ENCODE data around the gene TUBB3.
A peak's percentile ranks its signal among the peaks of the same experiment; 100 is the strongest.
"Not testable (repeated sequence)": the region's sequence is repeated elsewhere in the genome, so short reads cannot be mapped to it uniquely, and the experiment has no call there.

Gene TUBB3

DNA sequence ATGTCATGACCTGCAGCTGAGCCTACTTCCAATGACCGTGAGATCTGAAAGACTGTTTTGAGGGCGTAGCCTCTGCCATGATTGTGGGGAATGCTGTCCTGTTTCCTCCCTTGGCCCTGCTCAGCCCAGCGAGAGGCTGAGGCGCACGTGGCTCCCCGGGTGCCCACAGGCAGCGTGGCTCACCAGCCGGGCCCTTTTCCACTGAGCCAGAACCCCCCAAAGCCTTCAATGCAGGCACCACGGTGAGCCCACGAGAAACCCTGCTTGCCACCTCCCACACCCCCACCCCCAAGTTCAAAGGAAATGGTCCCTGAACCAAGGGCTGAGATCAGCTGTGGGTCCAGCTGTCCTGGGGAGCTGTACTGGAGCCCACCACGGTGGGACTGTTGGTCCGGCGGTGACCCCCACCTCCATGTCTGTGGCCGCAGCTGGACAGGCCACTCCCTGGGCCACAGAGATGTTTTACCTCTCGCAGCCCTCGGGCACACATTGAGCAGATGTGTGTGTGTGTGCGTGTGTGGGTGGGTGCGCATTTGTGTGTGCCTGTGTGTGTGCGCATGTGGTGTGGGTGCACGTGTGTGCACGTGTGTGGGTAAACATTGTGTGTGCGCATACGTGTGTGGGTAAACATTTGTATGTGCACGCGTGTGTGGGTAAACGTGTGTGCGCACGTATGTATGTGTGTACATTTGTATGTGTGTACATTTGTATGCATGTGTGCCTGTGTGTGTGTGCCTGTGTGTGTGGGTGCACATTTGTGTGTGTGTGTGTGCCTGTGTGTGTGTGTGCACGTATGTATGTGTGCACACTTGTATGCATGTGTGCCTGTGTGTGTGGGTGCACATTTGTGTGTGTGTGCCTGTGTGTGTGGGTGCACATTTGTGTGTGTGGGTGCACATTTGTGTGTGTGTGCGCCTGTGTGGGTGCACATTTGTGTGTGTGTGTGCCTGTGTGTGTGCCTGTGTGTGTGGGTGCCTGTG lies 9.4 kb upstream of the TUBB3 start:
- DNase-seq, result peak in 1 of 2 donors; percentile 62
- Histone ChIP-seq H3K27me3 (peaks cover 0 to 7% of the 10 kb centered on the region in 2 donors), H3K4me1 (peaks cover 0 to 21% (median 13%) of the 10 kb centered on the region in 4 donors), H3K9me3 (no peaks in the 10 kb centered on the region), H3K4me3 (no peak overlapping the region), H3K27ac (no peak overlapping the region), H3K36me3 (peaks cover 10 to 47% (median 32%) of the 10 kb centered on the region in 3 donors)
- intact Hi-C loops (cut with DNase I; ENCODE audit: low total_unique reads), result no loop called here
- TF ChIP-seq, protein P1, sequence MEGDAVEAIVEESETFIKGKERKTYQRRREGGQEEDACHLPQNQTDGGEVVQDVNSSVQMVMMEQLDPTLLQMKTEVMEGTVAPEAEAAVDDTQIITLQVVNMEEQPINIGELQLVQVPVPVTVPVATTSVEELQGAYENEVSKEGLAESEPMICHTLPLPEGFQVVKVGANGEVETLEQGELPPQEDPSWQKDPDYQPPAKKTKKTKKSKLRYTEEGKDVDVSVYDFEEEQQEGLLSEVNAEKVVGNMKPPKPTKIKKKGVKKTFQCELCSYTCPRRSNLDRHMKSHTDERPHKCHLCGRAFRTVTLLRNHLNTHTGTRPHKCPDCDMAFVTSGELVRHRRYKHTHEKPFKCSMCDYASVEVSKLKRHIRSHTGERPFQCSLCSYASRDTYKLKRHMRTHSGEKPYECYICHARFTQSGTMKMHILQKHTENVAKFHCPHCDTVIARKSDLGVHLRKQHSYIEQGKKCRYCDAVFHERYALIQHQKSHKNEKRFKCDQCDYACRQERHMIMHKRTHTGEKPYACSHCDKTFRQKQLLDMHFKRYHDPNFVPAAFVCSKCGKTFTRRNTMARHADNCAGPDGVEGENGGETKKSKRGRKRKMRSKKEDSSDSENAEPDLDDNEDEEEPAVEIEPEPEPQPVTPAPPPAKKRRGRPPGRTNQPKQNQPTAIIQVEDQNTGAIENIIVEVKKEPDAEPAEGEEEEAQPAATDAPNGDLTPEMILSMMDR (IDR thresholded peaks at IDR 0.05), result no peak

DNA sequence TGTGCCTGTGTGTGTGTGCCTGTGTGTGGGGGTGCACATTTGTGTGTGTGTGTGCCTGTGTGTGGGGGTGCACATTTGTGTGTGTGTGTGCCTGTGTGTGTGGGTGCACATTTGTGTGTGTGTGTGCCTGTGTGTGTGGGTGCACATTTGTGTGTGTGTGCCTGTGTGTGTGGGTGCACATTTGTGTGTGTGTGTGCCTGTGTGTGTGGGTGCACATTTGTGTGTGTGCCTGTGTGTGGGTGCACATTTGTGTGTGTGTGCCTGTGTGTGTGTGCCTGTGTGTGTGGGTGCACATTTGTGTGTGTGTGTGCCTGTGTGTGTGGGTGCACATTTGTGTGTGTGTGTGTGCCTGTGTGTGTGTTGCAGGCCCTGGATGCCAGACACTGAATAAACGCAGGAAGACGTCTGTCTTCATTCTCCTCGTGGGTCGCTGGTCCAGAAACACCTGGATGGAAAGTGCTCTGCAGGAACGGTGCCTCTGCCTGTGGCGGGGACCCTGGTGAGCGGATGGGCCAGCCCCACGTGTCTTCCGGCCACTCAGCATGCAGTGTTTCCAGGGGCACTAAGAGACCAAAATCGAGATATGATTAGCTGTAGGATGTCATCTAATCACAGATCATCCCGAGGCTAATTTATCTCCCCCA lies 8.4 kb upstream of the TUBB3 start:
- H3K27me3 ChIP-seq, result peaks cover 0 to 18% of the 10 kb centered on the region in 2 donors
- H3K36me3 ChIP-seq, result peaks cover 10 to 38% (median 24%) of the 10 kb centered on the region in 3 donors
- H3K4me3 ChIP-seq; H3K27ac ChIP-seq; intact Hi-C loops (cut with DNase I; ENCODE audit: low total_unique reads); DNase-seq; H3K9me3 ChIP-seq: not testable (repeated sequence)
- peaks cover 0 to 22% (median 17%) of the 10 kb centered on the region in 4 donors for H3K4me1 ChIP-seq

DNA sequence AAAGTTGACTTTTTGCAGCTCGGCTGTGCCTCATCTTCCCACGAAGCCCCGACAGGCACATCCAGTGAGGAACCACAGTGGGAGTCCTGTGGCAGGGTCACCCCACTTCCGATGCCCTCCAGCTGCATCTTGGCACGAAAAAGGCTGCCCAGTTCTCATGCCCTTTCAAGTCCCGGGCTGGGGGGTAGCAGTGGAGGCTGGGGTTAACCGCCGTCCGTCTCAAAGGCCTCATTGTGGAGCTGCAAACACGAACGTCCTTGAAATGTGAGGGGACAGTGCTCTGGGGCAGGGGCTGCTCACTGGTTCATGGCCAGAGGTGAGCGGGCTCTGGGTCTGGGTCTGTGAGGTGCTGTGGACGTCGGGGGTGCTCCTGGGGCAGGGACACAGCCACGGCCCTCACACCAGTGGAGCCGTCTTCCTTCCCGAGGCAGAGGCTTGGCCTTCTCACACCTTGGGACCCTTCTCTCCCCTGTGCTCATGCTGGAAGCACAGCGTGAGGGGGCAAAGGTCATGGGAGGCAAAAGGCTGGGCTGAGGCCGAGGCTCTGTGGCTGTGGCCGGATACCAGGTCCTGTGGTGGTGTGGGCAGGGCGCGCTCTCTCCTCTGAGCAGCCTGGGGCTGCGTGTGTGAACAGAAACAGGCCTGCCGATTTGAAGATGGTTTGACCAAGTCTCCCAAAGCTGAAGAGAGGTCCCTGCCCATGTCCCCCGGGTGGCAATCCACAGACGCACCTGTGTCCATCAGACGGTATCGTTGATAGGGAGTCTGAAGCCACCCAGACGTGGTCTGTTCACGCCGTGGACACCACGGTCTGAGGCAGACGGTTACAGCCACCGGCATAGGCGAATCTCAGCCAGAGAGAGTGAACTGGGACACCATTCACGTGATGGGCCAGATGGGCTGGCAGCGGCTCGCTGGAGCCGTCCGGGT lies 7.6 kb upstream of the TUBB3 start:
- H3K9me3 ChIP-seq, result no peaks in the 10 kb centered on the region
- H3K27ac ChIP-seq, result no peak overlapping the region
- intact Hi-C loops (cut with DNase I; ENCODE audit: low total_unique reads), result no loop called here
- H3K27me3 ChIP-seq, result peaks cover 0 to 22% of the 10 kb centered on the region in 2 donors
- H3K36me3 ChIP-seq, result peaks cover 9 to 30% (median 18%) of the 10 kb centered on the region in 3 donors
- H3K4me3 ChIP-seq, result no peak overlapping the region
- no peak for DNase-seq
- TF ChIP-seq, protein P1 (IDR thresholded peaks at IDR 0.05), result no peak
- peaks cover 0 to 21% (median 16%) of the 10 kb centered on the region in 4 donors for H3K4me1 ChIP-seq

DNA sequence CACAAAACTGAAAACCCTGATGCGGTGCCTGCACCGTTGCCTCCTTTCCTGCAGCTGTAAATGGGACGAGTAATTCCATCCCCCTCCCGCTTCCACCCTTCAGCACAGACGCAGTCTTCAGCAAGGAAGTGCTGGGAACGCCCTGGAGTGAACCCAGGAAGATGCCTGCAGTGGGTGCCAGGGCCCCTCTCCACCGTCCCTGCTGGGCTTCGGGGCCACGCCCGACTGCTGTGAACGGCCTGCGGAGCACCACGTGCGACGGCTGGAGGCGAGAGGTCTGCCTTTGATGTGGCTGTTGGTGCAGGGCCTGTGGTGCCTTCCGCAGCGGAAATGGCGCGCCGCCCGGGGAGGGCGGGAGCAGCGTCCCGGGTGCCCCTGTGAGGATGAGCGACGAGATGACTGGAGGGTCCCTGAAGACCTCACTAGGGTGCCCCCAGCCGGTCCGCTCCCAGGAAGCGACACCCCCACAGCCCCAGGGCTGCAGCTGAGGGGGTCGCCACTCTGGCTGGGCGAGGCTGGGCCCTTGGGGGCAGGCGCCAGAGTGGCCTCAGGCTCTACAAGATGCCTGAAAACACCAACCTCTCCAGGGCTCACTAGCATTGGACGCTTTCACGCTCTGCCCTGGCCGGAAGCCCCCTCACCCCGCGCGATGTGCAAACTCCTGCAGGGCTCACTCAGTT lies 5.2 kb upstream of the TUBB3 start:
- Histone ChIP-seq H3K9me3 (no peaks in the 10 kb centered on the region), H3K27me3 (peaks cover 0 to 45% of the 10 kb centered on the region in 2 donors), H3K36me3 (peaks cover 0 to 7% (median 0%) of the 10 kb centered on the region in 3 donors), H3K4me3 (peak overlapping the region; percentile 23 to 38), H3K27ac (no peak overlapping the region), H3K4me1 (peaks cover 0 to 40% (median 34%) of the 10 kb centered on the region in 4 donors)
- intact Hi-C loops (cut with DNase I; ENCODE audit: low total_unique reads), result no loop called here
- TF ChIP-seq, protein P1 (IDR thresholded peaks at IDR 0.05), result no peak
- DNase-seq, result peak in 1 of 2 donors; percentile 80

DNA sequence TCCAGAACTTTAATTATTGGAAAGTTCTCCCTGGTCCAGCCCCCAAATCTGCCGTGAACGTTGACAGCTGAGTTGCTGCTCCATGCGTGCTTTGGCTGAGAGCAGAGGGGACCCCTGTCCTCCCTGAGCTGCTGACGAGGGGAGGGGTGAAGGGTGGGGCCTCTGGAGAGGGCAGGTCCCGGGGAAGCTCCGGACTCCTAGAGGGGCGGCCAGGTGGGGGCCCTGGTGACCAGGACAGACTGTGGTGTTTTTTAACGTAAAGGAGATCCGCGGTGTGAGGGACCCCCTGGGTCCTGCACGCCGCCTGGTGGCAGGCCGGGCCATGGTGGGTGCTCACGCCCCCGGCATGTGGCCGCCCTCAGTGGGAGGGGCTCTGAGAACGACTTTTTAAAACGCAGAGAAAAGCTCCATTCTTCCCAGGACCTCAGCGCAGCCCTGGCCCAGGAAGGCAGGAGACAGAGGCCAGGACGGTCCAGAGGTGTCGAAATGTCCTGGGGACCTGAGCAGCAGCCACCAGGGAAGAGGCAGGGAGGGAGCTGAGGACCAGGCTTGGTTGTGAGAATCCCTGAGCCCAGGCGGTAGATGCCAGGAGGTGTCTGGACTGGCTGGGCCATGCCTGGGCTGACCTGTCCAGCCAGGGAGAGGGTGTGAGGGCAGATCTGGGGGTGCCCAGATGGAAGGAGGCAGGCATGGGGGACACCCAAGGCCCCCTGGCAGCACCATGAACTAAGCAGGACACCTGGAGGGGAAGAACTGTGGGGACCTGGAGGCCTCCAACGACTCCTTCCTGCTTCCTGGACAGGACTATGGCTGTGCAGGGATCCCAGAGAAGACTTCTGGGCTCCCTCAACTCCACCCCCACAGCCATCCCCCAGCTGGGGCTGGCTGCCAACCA lies 4.4 kb upstream of the TUBB3 start, which contains the start of gene MC1R:
MC1R (plus strand) TSS at position 410 of the 895 bp plus-strand sequence; CDS start at position 807, 397 bp downstream.
- no peak for DNase-seq
- H3K4me3 ChIP-seq, result peak within 1 kb of the TSS; percentile 23 to 38
- H3K27ac ChIP-seq, result no peak within 1 kb of the TSS
- intact Hi-C loops (cut with DNase I; ENCODE audit: low total_unique reads), result no loop called here
- H3K27me3 ChIP-seq, result peaks cover 0 to 53% of the 10 kb centered on the region in 2 donors
- no peaks in the 10 kb centered on the region for H3K9me3 ChIP-seq
- H3K36me3 ChIP-seq, result no peaks in the 10 kb centered on the region
- peaks cover 0 to 48% (median 40%) of the 10 kb centered on the region in 4 donors for H3K4me1 ChIP-seq
- TF ChIP-seq, protein P1 (IDR thresholded peaks at IDR 0.05), result no peak

Data from tibial artery (tissue), 4 donors.